Activated CD8-positive, alpha-beta memory T cell treated with anti-CD3 and anti-CD28 coated beads, Interleukin-2, amount 50 U/mL, for 48 hours (primary cell): ENCODE measurements around the gene LRRC52.
"Not testable (repeated sequence)": the region's sequence is repeated elsewhere in the genome, so short reads cannot be mapped to it uniquely, and the experiment has no call there.

Experiments used
- DNase-seq: peaks from one replicate; pipeline ENCODE4 v3.0.0-alpha.2; 2020

Gene LRRC52

GRCh38 chr1:165591391-165591790 lies 47.6 kb downstream of the LRRC52 start:
- not testable (repeated sequence) for DNase-seq

DNA sequence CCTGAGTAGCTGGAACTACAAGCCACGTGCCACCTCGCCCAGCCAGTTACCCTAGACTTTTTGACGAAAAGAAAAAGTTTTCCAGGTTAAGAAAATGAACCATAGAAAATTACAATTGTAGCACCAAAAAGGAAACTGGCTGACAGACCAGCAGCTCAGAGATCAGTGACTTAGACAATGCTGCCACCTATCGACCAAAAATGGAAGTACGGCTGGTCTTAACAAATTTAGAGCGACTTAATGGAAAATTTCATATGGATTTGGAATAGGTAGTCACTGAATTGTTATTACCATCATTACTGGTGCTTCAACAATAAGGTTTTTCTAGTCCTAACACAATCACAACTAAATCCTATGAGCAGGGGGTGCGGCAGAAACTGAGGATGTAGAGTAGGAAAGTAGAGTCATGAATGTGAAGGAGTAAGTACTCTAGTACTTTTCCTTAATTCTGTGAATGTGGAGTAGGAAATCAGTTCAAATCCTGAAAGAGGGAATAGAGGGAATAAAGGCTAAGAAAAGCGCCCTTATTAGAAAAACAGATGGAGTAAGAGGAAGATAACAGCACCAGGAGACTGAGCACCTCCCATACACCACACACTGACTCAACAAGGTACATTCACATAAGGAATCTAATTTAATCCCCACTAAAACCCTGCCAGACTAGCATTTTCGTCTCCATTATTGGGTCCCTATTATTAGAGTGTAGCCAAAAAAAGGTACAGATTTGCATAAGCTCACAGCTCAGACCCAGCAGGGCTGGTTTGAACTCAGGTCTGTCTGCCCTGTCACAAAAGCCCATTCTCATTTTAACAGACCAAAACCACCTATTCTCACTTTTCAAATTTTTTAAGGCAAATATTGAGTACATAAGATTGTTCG lies 49.4 kb downstream of the LRRC52 start:
- DNase-seq, result peak; percentile 92

- DNase-seq, result no peak
Observed at GRCh38 chr1:165595246-165595938, 51.6 kb downstream of the LRRC52 start.

- DNase-seq, result peak; percentile 97
Observed at GRCh38 chr1:165597883-165598675, 54.3 kb downstream of the LRRC52 start.

GRCh38 chr1:165598676-165599059 lies 54.9 kb downstream of the LRRC52 start:
- no peak for DNase-seq

- DNase-seq, result no peak
Observed at GRCh38 chr1:165600793-165601192, 57.0 kb downstream of the LRRC52 start.

DNA sequence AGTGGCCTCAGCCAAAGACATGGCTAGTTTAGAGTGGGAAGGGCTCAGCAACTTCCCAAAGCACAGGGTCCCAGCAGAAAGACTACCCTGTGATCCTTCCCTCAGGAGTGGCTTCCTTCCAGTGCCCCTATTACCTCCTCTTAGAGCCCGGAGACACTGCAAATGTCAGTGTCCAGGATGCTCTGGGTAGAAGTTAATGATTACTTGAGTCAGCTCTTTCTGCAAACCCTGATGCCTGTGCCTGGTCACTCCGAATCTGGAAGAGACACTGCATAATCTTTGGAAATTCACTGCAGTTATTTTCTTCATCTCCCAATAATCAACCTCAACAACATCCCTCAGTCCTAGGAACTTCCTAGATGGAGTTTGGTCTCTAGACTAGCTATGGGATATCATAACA lies 60.0 kb downstream of the LRRC52 start:
- DNase-seq, result no peak

DNA sequence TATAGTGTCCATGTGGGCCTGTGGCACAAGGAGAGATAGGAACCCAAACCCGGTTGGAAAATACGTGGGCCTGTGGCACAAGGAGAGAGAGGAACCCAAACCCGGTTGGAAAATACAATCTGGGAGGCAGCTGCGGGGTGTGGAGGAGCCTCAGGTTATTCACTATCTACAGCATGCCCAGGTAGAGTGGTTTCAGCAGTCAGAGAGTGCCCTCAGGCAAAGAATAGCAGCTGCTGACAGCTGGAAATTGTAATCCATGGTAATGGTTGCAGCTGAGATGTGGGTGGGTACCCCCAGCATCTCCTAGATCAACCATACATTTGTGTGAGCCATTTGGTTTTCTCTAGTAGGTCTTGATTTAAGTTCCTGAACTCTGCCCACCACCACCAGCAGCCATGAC lies 61.4 kb downstream of the LRRC52 start:
- DNase-seq, result no peak

GRCh38 chr1:165606676-165607075 lies 62.9 kb downstream of the LRRC52 start:
- DNase-seq, result not testable (repeated sequence)

- DNase-seq, result no peak
Observed at GRCh38 chr1:165610866-165611265, 67.1 kb downstream of the LRRC52 start.

- DNase-seq, result no peak
Observed at GRCh38 chr1:165612062-165612461, 68.3 kb downstream of the LRRC52 start.
